ENCODE results near the gene CALHM5.
"Not testable (repeated sequence)": the region's sequence is repeated elsewhere in the genome, so short reads cannot be mapped to it uniquely, and the experiment has no call there.

Gene CALHM5, protein sequence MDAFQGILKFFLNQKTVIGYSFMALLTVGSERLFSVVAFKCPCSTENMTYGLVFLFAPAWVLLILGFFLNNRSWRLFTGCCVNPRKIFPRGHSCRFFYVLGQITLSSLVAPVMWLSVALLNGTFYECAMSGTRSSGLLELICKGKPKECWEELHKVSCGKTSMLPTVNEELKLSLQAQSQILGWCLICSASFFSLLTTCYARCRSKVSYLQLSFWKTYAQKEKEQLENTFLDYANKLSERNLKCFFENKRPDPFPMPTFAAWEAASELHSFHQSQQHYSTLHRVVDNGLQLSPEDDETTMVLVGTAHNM

DNA sequence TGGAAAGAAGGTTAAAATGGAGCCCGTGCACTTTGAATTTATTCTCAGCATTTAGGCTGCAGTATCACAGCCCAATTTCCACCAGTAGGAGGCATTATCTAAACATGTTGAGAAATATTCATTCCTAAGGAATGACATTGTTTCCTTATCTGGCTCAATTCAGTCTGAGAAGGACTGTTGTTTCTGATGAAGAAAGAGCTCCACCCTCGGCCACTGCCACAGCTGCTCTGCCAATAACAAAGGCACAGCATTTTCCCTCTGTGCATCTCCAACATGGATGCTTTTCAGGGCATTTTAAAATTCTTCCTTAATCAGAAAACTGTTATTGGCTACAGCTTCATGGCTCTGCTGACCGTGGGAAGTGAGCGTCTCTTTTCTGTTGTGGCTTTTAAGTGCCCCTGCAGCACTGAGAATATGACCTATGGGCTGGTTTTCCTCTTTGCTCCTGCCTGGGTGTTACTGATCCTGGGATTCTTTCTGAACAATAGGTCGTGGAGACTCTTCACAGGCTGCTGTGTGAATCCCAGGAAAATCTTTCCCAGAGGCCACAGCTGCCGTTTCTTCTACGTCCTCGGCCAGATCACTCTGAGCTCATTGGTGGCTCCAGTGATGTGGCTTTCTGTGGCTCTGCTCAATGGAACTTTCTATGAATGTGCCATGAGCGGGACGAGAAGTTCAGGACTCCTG lies at the start of gene CALHM5:
Gene CALHM5 (plus strand): TSS at position 216 of the 687 bp plus-strand sequence. CDS start 58 bp downstream, at position 274.
- no peak for DNase-seq

DNA sequence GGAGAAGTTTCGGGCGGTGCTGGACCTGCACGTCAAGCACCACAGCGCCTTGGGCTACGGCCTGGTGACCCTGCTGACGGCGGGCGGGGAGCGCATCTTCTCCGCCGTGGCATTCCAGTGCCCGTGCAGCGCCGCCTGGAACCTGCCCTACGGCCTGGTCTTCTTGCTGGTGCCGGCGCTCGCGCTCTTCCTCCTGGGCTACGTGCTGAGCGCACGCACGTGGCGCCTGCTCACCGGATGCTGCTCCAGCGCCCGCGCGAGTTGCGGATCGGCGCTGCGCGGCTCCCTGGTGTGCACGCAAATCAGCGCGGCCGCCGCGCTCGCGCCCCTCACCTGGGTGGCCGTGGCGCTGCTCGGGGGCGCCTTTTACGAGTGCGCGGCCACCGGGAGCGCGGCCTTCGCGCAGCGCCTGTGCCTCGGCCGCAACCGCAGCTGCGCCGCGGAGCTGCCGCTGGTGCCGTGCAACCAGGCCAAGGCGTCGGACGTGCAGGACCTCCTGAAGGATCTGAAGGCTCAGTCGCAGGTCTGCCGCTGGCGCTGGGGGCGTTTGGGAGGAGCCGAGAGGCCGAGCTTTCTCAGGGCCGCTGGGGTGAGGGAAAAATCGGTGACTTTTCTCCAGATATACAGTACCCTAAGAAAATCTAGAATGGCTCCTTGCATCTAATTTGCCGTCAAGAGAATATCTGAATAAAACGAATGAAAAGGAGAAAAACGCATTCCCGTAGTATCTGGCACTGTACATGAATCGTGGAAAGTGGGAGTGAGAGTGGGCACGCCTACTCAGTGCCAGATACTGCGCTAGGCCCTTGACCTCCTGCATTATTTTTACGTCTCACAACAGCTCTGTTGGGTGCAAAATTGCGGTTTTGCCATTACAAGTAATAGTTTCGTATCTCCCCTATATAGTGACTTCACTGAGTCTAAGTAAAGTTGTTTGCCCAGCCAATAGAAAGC lies 49.2 kb upstream of the CALHM5 start:
- peak; percentile 11 for DNase-seq

DNA sequence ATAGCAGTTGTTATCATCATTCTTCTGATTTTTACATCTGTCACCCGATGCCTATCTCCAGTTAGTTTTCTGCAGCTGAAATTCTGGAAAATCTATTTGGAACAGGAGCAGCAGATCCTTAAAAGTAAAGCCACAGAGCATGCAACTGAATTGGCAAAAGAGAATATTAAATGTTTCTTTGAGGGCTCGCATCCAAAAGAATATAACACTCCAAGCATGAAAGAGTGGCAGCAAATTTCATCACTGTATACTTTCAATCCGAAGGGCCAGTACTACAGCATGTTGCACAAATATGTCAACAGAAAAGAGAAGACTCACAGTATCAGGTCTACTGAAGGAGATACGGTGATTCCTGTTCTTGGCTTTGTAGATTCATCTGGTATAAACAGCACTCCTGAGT lies 48.1 kb upstream of the CALHM5 start:
- DNase-seq: no peak

DNA sequence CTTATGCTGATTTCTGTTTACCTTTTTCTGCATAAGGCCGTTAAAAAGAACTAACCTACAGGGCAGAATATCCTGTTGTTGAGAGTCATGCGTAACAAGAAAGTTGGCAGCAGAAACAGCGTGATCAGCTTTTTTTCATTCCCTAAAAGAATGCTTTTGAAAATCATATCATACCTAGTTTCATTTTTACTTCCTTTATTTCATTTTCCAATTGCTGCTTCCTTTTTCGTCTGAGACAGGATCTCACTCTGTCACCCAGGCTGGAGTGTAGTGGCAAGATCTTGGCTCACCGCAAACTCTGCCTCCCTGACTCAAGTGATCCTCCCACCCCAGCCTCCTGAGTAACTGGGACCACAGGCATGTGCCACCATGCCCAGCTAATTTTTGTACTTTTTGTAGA lies 46.2 kb upstream of the CALHM5 start:
- DNase-seq: no peak

DNA sequence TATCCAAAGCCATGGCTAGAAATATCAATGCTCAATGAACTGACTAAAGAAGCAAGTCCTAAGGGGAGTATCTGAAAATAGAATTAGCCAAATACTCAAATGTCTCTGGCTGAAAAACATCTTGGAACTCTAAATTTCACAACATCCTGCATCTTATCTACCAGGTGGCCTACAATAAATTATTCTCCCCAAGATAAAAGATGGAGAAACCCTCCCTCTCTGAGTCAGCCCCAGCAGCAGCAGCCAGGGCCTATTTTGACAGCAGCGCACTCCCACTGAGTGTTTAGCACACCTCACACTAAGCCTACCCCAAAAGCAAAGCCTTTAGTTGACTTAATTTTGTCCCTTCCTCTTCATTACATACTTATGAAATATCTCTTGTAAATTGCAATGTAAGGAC lies 44.3 kb upstream of the CALHM5 start:
- DNase-seq: no peak

DNA sequence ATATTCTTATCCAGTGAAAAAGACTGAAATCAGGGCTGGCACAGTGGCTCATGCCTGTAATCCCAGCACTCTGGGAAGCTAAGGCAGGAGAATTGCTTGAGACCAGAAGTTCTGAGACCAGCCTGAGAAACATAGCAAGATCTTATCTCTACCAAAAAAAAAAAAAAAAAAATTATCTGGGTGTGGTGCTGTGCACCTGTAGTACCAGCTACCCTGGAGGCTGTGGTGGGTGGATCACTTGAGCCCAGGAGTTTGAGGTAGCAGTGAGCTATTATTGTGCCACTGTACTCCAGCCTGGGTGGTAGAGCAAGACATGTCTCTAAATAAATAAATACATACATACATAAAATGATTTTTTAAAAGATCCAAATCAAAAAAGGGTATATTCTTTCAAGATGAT lies 43.9 kb upstream of the CALHM5 start:
- DNase-seq: no peak

DNA sequence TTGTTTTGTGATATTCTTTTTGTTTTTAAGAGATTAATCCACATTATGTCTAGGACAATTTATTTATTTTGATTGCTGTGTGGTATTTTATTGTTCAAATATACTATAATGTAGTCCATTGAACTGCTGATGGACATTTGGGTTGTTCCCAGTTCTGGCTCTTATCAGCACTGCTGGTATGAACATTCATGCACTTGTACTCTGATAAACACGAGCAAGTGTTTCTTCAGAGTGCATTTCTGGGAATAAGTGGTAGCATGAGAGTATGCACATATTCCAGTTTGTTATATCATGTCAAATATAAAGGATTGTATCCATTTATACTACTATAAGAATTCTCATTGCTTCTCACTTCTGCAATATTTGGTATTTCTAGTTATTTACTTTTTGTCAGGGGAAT lies 43.1 kb upstream of the CALHM5 start:
- DNase-seq: no peak

DNA sequence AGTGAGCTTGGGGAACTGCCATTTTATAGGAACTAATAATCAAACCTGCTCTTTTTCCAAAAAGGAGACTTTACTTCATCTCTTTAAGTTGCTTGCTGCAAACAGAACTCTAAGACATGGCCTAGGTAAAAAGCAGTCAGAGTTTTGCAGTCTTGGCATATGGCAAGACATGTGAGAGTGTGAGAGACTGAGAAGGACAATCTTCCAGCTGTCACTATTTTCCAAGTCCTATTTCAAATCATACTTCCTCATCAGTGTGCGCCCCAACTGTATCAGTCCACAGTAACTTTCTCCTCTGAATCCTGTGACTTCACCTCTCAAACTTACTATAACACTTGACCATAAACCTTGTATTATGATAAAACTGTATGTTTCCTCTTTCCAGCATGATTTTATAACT lies 39.9 kb upstream of the CALHM5 start:
- DNase-seq: no peak

DNA sequence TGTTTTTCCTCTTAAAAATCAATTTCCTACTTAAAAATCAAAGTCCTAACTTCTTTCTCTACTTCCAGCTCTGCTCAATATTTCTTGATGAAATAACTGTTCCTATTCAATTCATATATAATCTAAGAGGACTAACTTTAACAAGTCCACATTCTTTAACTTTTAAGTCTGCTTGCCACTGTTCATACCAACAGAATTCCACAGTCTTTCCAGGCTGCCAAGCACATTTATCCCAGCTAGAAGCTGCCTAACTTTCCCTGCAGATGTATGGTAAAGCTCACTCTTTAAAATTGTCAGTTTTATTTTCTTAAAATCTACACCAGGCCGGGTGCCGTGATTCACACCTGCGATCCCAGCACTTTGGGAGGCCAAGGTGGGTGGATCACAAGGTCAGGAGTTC lies 38.7 kb upstream of the CALHM5 start:
- DNase-seq: no peak

DNA sequence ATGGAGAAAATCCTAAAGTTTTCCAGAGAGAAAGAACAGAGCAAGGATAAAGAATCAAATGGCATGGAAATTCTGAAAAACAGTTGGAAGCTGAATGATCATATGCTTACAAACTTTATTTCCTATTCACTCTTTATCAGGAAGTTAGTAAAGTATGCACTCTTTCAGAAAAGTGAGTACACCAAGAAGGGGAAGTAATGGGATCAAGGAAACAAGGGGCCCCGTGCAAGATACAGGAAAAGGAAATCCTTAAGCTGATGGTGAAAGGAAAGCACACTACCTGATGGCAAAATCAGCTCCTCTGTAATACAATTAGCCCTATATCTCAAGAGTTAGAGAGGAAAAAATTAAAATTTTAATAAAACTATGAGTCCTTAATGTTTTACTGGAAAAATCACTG lies 36.3 kb upstream of the CALHM5 start:
- DNase-seq: no peak

DNA sequence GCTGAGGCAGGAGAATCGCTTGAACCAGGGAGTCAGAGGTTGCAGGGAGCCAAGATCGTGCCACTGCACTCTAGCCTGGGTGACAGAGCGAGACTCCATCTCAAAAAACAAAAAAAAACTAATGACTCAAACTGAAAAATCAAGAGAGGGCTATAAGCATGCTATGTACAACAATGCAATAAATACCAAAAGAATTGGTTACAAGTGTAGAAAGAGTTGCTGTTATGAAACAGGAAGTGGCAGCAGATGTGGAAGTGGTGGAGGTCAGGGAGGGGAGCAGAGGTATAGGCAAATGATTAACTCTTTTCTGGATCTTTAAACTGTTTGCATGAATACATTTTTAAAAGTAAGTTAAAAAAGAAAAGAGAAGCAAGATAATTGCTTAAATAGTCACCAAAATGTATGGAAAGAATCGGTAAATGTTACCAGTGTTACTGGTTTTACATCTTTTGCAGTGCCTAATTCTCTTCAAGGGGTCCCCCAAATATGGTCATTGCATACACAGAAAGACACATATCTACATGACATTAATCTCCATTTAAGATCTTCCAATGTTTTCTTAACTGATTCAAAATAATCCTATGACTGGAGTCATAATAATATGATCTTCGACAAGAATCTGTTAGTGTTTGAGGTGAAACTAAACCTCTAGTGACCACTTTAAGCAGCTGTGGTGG lies 35.3 kb upstream of the CALHM5 start:
- DNase-seq: no peak

DNA sequence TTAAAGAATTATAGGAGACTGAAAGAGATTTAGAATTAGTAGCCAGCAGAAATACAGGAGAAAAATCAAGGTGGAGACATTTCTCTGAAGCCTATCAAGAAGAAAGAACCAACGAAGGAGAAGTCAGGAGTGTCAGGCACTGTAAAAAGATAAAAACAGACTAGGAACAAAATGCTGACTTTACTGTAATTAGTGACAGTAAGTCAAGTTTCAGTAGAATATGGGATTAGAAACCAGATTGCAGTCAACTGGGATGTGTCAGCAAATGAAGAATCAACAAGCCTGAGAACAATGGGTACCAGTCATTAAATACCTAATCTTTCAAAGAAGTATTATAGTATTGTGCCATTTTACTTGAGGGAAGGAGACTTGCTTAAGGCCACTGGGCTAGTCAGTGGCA lies 28.7 kb upstream of the CALHM5 start:
- no peak for DNase-seq

DNA sequence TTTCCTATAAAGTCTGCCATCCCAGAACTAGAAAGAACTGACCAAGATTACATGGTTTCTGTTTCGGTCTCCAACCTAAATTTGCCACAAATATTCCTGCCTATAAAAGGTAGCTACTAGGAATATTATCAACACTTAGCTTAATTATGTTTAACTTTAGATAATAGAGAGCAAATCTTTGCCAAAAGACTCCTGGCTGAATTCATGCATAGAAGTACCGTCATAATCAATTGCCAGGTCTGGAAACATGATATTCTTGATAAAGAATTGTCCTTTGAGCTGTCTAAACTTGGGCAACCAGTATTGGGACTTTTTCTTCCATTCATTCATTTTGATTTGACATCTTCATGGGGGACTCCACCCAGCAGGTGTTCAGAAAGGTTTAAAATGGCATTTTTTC lies 27.8 kb upstream of the CALHM5 start:
- no peak for DNase-seq

DNA sequence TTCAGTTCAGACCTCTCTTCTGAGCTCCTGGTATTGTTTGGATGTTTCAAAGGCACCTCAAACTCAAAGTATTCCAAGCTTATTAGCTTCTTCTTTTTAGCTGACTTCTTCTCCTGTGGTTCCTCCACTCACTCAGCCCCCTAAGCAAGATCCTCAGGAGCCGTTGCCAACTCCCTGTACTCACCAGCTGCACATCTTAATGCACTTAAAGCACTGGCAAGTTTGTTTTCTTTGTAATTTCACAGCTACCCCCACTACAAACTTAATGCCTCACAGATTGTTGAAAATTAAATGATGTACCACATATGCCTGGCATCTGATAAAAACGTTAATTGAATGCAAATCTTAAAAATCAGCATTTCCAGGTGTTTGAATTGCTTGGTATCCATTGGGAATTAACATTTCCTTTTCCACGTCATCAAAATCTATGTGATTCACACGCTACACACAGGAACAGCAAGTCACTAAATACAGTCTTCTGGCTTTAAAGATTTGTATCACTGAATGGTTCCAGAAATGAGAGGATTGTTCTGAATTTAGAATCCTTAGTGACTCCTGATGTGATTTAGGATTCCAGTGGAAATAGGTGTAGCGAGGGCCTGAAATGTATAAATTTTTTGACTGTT lies 25.8 kb upstream of the CALHM5 start:
- no peak for DNase-seq

DNA sequence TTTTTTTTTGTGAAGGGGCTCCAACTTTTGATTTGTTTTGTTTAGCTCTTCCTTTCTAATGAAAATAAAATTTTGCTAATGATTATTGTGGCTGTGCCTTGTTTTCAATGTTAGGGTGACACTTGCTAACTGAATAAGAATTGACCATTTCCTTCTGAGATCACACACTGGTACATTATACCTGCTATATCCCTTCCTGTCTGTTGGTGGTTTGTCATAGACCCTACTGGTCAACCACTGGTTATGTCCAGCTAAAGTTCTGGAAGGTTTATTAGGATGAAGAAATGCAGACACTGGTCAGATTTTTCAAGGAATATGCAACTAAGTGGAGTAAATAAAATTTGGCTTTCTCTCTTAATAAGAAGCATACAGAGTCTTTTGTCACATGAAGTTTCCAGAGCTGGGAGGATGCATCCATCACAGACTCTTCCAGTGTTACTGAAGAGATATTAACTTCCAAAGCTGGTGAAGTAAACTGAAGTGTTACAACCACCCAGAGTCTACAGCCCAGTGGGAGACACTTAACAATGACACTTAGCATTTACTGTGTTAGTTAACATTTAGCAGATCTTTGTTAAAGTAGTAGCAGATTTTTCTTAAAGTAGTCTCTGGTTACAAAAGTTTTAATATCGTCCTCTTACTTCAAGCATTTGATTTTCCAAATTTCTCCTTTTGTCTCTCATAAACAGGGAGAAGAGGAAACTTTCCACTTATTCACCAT lies 19.7 kb upstream of the CALHM5 start:
- DNase-seq: no peak

DNA sequence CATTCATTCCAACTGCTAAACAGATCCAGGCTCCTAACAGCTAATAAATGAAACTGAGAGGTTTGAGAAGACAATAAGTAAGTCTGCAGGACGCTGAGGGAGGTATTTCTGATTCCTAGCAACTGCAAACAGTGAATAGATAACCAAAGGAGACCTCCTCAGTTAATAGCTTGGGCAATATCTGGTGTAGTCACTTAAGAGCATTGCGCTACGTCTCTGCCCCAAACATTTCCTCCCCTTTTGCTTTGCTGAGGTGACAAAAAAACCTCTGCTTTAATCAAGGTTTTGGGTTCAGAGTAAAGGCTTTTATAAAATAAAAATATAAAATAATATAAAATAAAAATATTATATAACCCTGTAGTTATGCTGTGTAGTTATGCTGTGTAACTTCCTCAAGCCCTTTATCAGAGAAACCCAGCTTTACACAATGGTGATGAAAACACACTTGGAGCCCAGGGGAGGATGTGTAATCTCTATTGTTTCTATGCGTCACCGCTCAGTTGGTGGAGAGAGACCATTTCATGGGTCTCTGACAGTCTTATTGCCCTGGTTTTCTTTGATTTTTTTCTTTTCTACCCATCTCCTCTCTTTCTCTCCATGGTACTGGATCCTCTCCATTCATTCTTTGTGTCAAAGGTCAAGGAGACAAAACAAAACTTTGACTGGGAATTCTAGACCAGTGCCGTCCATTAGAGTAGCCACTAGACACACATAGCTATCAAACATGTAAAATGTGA lies 18.9 kb upstream of the CALHM5 start:
- DNase-seq: no peak

DNA sequence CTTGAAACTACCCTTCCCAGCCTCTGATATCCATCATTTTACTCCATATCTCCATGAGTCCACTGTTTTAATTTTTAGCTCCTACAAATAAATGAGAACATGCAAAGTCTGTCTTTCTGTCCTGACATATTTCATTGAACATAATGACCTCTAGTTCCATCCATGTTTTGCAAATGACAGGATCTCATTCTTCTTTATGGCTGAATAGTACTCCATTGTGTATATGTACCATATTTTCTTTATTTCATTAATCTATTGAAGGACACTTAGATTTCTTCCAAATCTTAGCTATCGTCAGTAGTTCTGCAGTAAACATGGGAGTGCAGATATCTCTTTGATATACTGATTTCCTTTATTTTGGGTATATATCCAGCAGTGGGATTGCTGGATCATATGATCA lies 16.3 kb upstream of the CALHM5 start:
- not testable (repeated sequence) for DNase-seq

DNA sequence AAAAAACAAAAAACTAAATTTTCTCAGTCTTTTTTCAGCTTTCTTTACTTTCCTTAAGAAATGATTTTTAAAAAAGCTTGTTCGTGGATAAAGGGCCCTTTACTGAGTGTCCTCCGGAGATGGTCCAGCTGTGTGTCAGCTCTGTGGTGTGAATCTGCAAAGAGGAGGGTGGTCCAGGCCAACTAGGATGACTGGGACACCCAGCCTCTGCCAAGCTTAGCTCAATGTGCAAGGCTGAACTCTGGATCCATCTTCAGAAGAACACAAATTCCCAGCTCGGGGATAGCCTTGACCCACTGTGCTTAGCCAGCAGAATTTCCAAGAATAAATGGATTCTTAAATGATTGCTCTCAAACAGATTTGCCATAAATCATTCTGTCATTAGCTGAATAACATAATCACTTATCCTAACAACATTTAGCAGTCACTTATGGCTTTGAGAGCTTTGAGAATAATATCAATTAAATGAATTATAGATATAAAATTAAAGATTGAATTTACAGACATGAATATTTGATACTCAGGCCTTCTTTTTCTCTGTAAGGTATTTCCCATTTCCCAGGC lies 14.2 kb upstream of the CALHM5 start:
- DNase-seq: no peak

DNA sequence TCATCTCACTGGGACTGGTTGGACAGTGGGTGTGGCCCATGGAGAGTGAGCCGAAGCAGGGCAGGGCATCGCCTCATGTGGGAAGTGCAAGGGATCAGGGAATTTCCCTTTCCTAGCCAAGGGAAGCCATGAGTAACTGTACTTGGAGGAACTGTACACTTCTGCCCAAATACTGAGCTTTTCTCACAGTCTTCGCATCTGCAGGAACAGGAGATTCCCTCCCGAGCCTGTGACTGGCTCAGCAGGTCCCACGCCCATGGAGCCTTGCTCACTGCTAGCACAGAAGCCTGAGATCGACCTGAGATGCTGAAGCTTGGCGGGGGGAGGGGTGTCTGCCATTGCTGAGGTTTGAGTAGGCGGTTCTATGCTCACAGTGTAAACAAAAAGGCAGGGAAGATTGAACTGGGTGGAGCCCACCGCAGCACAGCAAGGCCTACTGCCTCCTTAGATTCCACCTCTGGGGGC lies 10.4 kb upstream of the CALHM5 start:
- no peak for DNase-seq

DNA sequence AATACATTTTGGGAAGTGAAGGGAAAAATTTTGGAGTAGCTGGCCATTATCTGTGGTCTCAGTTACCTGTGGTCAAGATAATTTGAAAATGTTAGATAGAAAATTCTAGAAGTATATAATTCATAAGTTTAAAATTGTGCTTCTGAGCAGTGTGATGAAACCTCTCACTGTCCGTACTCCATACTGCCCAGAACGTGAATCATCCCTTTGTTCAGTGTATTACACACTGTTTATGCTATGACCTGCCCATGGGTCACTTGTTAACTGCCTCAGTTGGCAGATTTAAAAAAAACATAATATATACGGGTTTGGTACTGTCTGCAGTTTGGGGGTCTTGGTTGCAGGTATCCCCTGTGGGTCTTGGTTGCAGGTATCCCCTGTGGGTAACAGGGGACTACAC lies 4.1 kb upstream of the CALHM5 start:
- no peak for DNase-seq

DNA sequence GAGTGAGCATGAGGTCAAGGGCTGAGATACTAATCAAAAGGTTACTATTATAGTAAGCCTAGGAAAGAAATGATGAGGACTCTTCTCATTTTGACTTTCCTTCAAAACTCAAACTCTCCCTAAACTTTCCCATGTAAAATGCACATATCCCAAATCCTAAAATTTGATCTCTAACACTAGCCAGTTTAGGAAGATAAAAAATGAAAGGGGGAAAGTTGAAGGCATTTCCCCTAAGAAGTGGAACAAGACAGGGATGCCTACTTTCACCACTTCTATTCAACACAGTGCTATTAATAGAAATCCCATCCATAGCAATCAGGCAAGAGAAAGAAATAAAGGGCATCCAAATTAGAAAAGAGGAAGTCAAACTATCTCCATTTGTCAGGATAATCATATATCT lies 2.9 kb upstream of the CALHM5 start:
- DNase-seq: no peak
